Vagina (tissue), 2 donors: ENCODE data around the gene ING2. TPM values are rescaled to one million over a fixed set of nuclear protein-coding genes. Genes with fewer than 3 reads are reported as not detected.

Source experiments
- DNase-seq, 2 donors: peaks; one replicate each; pipeline ENCODE4 v3.0.0-alpha.2; 2017; ENCODE audit errors: extremely low spot score in 2 of 2
- H3K27ac ChIP-seq: fragments of 200-600 bp; sonication (generic); one replicate; pipeline ENCODE4 v1.5.1; 2019
- H3K27me3 ChIP-seq: fragments of 200-600 bp; sonication (generic); one replicate; pipeline ENCODE4 v1.5.1; 2019
- H3K36me3 ChIP-seq, 2 donors: fragments of 200-600 bp; sonication (generic); one replicate each; pipeline ENCODE4 v1.5.1; 2017 to 2019
- H3K4me1 ChIP-seq: fragments of 200-600 bp; sonication (generic); one replicate; pipeline ENCODE4 v1.5.1; 2019
- H3K4me3 ChIP-seq, 2 donors: fragments of 200-600 bp; sonication (generic); 1 replicate in 1 of 2; 2 replicates in 1 of 2; pipeline ENCODE4 v1.5.1; 2016 to 2019
- H3K9me3 ChIP-seq: fragments of 200-600 bp; sonication (generic); one replicate; pipeline ENCODE4 v1.5.1; 2019
- CTCF ChIP-seq, 3 experiments: fragments of 450-650 bp in 2 of 3; fragments of 200-600 bp in 1 of 3; sonication (generic) in 1 of 3; IDR thresholded peaks; one replicate each; pipeline ENCODE4 v1.5.1; 2017 to 2019; ENCODE audit warnings: antibody characterized with exemption in 3 of 3, mild to moderate bottlenecking in 2 of 3, moderate library complexity in 2 of 3
- POLR2A ChIP-seq, 2 donors: fragments of 450-650 bp; IDR thresholded peaks; one replicate each; pipeline ENCODE4 v1.6.1; 2017; ENCODE audit warnings: antibody characterized with exemption in 2 of 2, mild to moderate bottlenecking in 2 of 2, moderate library complexity in 2 of 2
- POLR2AphosphoS5 ChIP-seq, 2 donors: sonication (generic); formaldehyde crosslinking; IDR thresholded peaks; one replicate each; pipeline ENCODE4 v1.9.0; 2017; ENCODE audit warnings: antibody characterized with exemption in 2 of 2, mild to moderate bottlenecking in 2 of 2, low read depth in 1 of 2; ENCODE audit not compliant: insufficient read depth in 1 of 2
- intact Hi-C: fragments of 100-400 bp; cut with DNase I; formaldehyde crosslinking; loops from one replicate; pipeline ENCODE4 v1.15.1; 2023
- total RNA-seq: library from RNA; depleted of rRNA; stranded (reverse); fragments of >200 nt; gene quantifications from one replicate; pipeline ENCODE4 v1.2.3, GENCODE V29; 2016

Gene ING2
- total RNA-seq, 1 donor from 2014 or later, result 8.1 TPM

GRCh38 chr4:183499801-183500200 is 5.1 kb upstream of the ING2 start:
- TF ChIP-seq POLR2A (IDR thresholded peaks at IDR 0.05) (no peak), POLR2AphosphoS5 (IDR thresholded peaks at IDR 0.05; ENCODE audit: insufficient read depth in 1 of 2, low read depth in 1 of 2) (no peak), CTCF (IDR thresholded peaks at IDR 0.05) (no peak)
- no peaks in the 10 kb centered on the region for H3K27me3 ChIP-seq
- H3K4me3 ChIP-seq, result no peak overlapping the region
- no peak overlapping the region for H3K27ac ChIP-seq
- peaks cover 13% of the 10 kb centered on the region for H3K4me1 ChIP-seq
- intact Hi-C loops, result loop anchor here (5.0 to 10.0 kb wide), 3 partner anchors 88 to 585 kb away; partner anchors contain the start of genes DCTD, RWDD4 and TRAPPC11
- H3K36me3 ChIP-seq, result no peaks in the 10 kb centered on the region
- H3K9me3 ChIP-seq, result no peaks in the 10 kb centered on the region
- DNase-seq, result no peak

- Histone ChIP-seq H3K36me3 (no peaks in the 10 kb centered on the region), H3K4me1 (peaks cover 20% of the 10 kb centered on the region), H3K27ac (peak overlapping the region; percentile 98), H3K4me3 (peak overlapping the region; percentile 71 to 96), H3K27me3 (no peaks in the 10 kb centered on the region), H3K9me3 (no peaks in the 10 kb centered on the region)
- no peak for DNase-seq
- TF ChIP-seq POLR2AphosphoS5 (IDR thresholded peaks at IDR 0.05; ENCODE audit: insufficient read depth in 1 of 2, low read depth in 1 of 2) (no peak), CTCF (IDR thresholded peaks at IDR 0.05) (no peak), POLR2A (IDR thresholded peaks at IDR 0.05) (no peak)
- intact Hi-C loops, result loop anchor here (5.0 to 10.0 kb wide), 3 partner anchors 84 to 589 kb away; partner anchors contain the start of genes DCTD, RWDD4 and TRAPPC11
Observed at GRCh38 chr4:183503497-183504063, 1.3 kb upstream of the ING2 start.

GRCh38 chr4:183504064-183504929 is 561 bp upstream of the ING2 start:
- TF ChIP-seq CTCF (IDR thresholded peaks at IDR 0.05) (peak in 1 of 3 experiments; percentile 1), POLR2AphosphoS5 (IDR thresholded peaks at IDR 0.05; ENCODE audit: insufficient read depth in 1 of 2, low read depth in 1 of 2) (peak; percentile 74 to 93), POLR2A (IDR thresholded peaks at IDR 0.05) (peak in 1 of 2 donors; percentile 47)
- Histone ChIP-seq H3K9me3 (no peaks in the 10 kb centered on the region), H3K27me3 (no peaks in the 10 kb centered on the region), H3K4me1 (peaks cover 20% of the 10 kb centered on the region), H3K4me3 (peak overlapping the region; percentile 71 to 96), H3K36me3 (no peaks in the 10 kb centered on the region), H3K27ac (peak overlapping the region; percentile 98)
- peak in 1 of 2 donors; percentile 98 for DNase-seq
- intact Hi-C loops, result loop anchor here (5.0 to 10.0 kb wide), 3 partner anchors 83 to 589 kb away; partner anchors contain the start of genes DCTD, RWDD4 and TRAPPC11

GRCh38 chr4:183505611-183506388 is 942 bp downstream of the ING2 start:
- Histone ChIP-seq H3K36me3 (peaks cover 0 to 6% of the 10 kb centered on the region in 2 donors), H3K4me3 (peak overlapping the region; percentile 71 to 96), H3K9me3 (no peaks in the 10 kb centered on the region), H3K4me1 (peaks cover 20% of the 10 kb centered on the region), H3K27me3 (no peaks in the 10 kb centered on the region), H3K27ac (peak overlapping the region; percentile 98)
- intact Hi-C loops, result loop anchor here (5.0 to 10.0 kb wide), 3 partner anchors 149 to 1702 kb away; partner anchors contain the start of genes DCTD, RWDD4, SNX25 and TRAPPC11
- DNase-seq, result peak in 1 of 2 donors; percentile 91
- TF ChIP-seq CTCF (IDR thresholded peaks at IDR 0.05) (no peak), POLR2A (IDR thresholded peaks at IDR 0.05) (peak in 1 of 2 donors; percentile 11), POLR2AphosphoS5 (IDR thresholded peaks at IDR 0.05; ENCODE audit: insufficient read depth in 1 of 2, low read depth in 1 of 2) (peak in 1 of 2 donors; percentile 87)
